Measurements from ENCODE around the gene NEU2.

GRCh38 chr2:233036162-233036838, 3.8 kb downstream of the NEU2 start:
- TF ChIP-seq POLR2AphosphoS2 (IDR thresholded peaks at IDR 0.05; ENCODE audit: low read depth, low read length) (no peak), CTCF (IDR thresholded peaks at IDR 0.05 in 2 of 3, conservative IDR thresholded peaks at IDR 0.05 in 1 of 3; ENCODE audit: control insufficient read depth in 2 of 3, extremely low read depth in 1 of 3, insufficient read depth in 1 of 3, low read depth in 3 of 3, low read length in 3 of 3) (no peak), TAF1 (IDR thresholded peaks at IDR 0.05; ENCODE audit: borderline replicate concordance, low read depth, low read length) (no peak), EZH2 (IDR thresholded peaks at IDR 0.05; ENCODE audit: borderline replicate concordance, control insufficient read depth, low read depth, low read length) (no peak), MEF2B (IDR thresholded peaks at IDR 0.05; ENCODE audit: partially characterized antibody, poor library complexity, severe bottlenecking) (no peak)
